Lower lobe of right lung (tissue), 2 donors: ENCODE results near the gene TRMT112. TPM values are rescaled to one million over a fixed set of nuclear protein-coding genes. Genes with fewer than 3 reads are reported as not detected.

Experiments
- ATAC-seq, 2 donors: fragments of 200-7000 bp; cut with Tn5 transposase; one replicate each; pipeline ENCODE4 v1.9.1; 2020 to 2022; ENCODE audit warnings: mild to moderate bottlenecking in 2 of 2, moderate library complexity in 2 of 2
- DNase-seq: peaks from one replicate; pipeline ENCODE4 v3.0.0-alpha.2; 2020
- H3K27ac ChIP-seq: fragments of 200-600 bp; one replicate; pipeline ENCODE4 v1.8.0; 2022
- H3K27me3 ChIP-seq: fragments of 200-600 bp; one replicate; pipeline ENCODE4 v1.8.0; 2022; ENCODE audit warnings: low read depth
- H3K36me3 ChIP-seq: fragments of 200-600 bp; one replicate; pipeline ENCODE4 v1.8.0; 2022; ENCODE audit warnings: mild to moderate bottlenecking
- H3K4me1 ChIP-seq: fragments of 200-600 bp; one replicate; pipeline ENCODE4 v1.8.0; 2022
- H3K4me3 ChIP-seq: fragments of 200-600 bp; one replicate; pipeline ENCODE4 v1.8.0; 2022; ENCODE audit warnings: mild to moderate bottlenecking
- H3K9me3 ChIP-seq: fragments of 200-600 bp; one replicate; pipeline ENCODE4 v1.8.0; 2022
- intact Hi-C: fragments of 100-400 bp; cut with DNase I; formaldehyde crosslinking; loops from one replicate; pipeline ENCODE4 v1.11.0; 2022
- total RNA-seq: library from RNA; stranded (reverse); fragmentation: NEBNext Ultra II Directional; extraction: Animal tissue kit (Norgen Biotek cat#: 25700); gene quantifications from one replicate; pipeline ENCODE4 v1.2.1, GENCODE V29; 2021
- TF ChIP-seq, protein P1 (sequence below): fragments of 200-600 bp; IDR thresholded peaks from one replicate; pipeline ENCODE4 v1.8.0; 2022; ENCODE audit warnings: antibody characterized with exemption, mild to moderate bottlenecking
- donor health status: DM: no; HTN: yes; CAD: no; lungs with severe emphysema.

Gene TRMT112
- total RNA-seq, 1 donor from 2014 or later, result 178 TPM

- DNase-seq, result no peak
- peak; percentile 4 to 19 for ATAC-seq
- Histone ChIP-seq H3K9me3 (no peaks in the 10 kb centered on the region), H3K4me1 (peaks cover 18% of the 10 kb centered on the region), H3K27ac (no peak overlapping the region), H3K36me3 (no peaks in the 10 kb centered on the region), H3K4me3 (peak overlapping the region; percentile 44), H3K27me3 (peaks cover 67% of the 10 kb centered on the region)
- intact Hi-C loops, result no loop called here
- TF ChIP-seq, protein P1, sequence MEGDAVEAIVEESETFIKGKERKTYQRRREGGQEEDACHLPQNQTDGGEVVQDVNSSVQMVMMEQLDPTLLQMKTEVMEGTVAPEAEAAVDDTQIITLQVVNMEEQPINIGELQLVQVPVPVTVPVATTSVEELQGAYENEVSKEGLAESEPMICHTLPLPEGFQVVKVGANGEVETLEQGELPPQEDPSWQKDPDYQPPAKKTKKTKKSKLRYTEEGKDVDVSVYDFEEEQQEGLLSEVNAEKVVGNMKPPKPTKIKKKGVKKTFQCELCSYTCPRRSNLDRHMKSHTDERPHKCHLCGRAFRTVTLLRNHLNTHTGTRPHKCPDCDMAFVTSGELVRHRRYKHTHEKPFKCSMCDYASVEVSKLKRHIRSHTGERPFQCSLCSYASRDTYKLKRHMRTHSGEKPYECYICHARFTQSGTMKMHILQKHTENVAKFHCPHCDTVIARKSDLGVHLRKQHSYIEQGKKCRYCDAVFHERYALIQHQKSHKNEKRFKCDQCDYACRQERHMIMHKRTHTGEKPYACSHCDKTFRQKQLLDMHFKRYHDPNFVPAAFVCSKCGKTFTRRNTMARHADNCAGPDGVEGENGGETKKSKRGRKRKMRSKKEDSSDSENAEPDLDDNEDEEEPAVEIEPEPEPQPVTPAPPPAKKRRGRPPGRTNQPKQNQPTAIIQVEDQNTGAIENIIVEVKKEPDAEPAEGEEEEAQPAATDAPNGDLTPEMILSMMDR, result no peak
Observed at GRCh38 chr11:64291752-64292459, 25.5 kb downstream of the TRMT112 start.

- intact Hi-C loops, result no loop called here
Observed at GRCh38 chr11:64291262-64291751, 26.1 kb downstream of the TRMT112 start, which contains the start of gene KCNK4. Gene KCNK4 (plus strand): TSS chr11:64291302. CDS start chr11:64293019, 1,717 bp downstream.

DNA sequence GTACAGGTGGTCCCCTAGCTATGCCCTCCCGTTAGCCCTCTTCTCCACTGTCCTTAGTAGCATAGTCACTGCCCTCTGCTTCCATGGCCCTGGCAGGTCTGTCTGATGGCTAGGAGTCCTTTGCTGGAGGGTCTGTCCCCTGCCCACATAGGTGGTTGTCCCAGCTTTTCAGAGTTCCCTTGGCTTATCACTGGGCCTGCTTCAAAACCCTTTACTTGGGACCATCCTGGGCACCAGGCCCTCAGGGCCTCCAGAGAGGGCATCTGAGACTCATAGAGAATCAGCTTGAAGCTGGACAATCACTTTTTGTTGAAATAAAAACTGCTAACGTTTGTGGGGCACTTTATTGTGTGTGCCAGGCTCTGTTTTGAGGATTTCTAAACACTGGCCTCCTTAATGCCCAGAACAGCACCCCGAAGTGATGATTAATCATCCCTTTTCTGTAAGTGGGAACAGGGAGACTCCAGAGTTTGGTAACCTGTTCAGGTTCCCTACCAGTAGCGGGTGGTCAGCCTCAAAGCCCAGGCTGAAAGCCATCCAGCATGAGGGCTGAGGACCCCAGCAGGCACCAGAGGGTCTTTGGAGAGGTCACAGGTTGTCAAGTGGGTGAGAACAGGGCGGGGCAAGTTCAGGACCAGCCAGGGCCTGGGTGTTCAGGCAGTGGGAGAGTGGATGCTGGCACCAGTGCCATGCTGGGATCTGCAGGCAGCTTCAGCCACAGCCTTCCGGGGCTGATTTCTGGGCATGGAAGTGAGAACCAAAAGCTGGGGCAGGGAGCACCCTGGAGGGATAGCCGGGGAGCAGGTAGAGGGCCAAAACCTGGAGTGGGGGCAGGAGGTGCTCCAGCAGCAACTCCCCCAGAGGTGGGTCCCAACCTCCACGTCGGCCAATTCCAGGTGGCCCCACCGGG is 26.8 kb downstream of the TRMT112 start:
- no peak overlapping the region for H3K4me3 ChIP-seq
- intact Hi-C loops, result no loop called here
- H3K27me3 ChIP-seq, result peaks cover 54% of the 10 kb centered on the region
- TF ChIP-seq, protein P1, result no peak
- DNase-seq (no peak), ATAC-seq (no peak)
- H3K27ac ChIP-seq, result no peak overlapping the region
- H3K4me1 ChIP-seq, result peaks cover 25% of the 10 kb centered on the region
- no peaks in the 10 kb centered on the region for H3K9me3 ChIP-seq
- no peaks in the 10 kb centered on the region for H3K36me3 ChIP-seq

More at GRCh38 chr11:64291262-64291751, 26.1 kb downstream of the TRMT112 start, which contains the start of gene KCNK4:
- ATAC-seq (no peak), DNase-seq (no peak)
- H3K27ac ChIP-seq, result no peak within 1 kb of the TSS
- TF ChIP-seq, protein P1, result no peak
- no peaks in the 10 kb centered on the region for H3K9me3 ChIP-seq
- peaks cover 20% of the 10 kb centered on the region for H3K4me1 ChIP-seq
- H3K27me3 ChIP-seq, result peaks cover 61% of the 10 kb centered on the region
- H3K36me3 ChIP-seq, result no peaks in the 10 kb centered on the region
- H3K4me3 ChIP-seq, result peak within 1 kb of the TSS; percentile 44

- Histone ChIP-seq H3K27me3 (peaks cover 38% of the 10 kb centered on the region), H3K4me3 (no peak overlapping the region), H3K27ac (no peak overlapping the region), H3K9me3 (no peaks in the 10 kb centered on the region), H3K4me1 (peaks cover 28% of the 10 kb centered on the region), H3K36me3 (no peaks in the 10 kb centered on the region)
- ATAC-seq (no peak), DNase-seq (no peak)
- intact Hi-C loops, result no loop called here
- TF ChIP-seq, protein P1, result no peak
Observed at GRCh38 chr11:64289002-64289564, 28.3 kb downstream of the TRMT112 start.

- intact Hi-C loops, result no loop called here
- peaks cover 35% of the 10 kb centered on the region for H3K4me1 ChIP-seq
- ATAC-seq, result no peak
- TF ChIP-seq, protein P1, result no peak
- H3K4me3 ChIP-seq, result no peak overlapping the region
- H3K9me3 ChIP-seq, result no peaks in the 10 kb centered on the region
- no peak for DNase-seq
- no peaks in the 10 kb centered on the region for H3K36me3 ChIP-seq
- peaks cover 31% of the 10 kb centered on the region for H3K27me3 ChIP-seq
- no peak overlapping the region for H3K27ac ChIP-seq
Observed at GRCh38 chr11:64288353-64288750, 29.0 kb downstream of the TRMT112 start.
